ENCODE measurements around the gene TCTN3. TPM values are rescaled to one million over a fixed set of nuclear protein-coding genes. Genes with fewer than 3 reads are reported as not detected.

The TCTN3 gene
- total and polyA plus RNA-seq, 2 of the 13 experiments (the other 11 are each of a cell fraction or from before 2014, with no cell fraction given), result 53.3 to 60.0 TPM

DNA sequence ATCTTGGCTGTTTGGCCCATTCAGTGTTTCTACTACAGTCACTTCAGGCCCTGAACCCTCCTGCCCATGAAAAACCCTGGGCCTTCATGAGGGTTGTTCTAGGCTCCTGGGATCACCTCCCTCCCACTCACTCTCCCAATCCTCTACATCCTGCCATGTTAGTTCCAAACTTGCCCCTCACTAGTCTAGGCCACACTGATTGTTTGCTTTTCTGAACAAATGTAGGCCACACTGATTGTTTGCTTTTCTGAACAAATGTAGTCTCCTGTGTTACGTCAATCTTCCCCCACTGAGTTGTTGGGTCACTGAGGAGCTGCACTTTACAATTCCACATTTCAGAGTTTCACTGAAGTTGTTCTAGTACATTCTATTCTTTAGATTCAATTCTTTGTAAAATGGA is 31.9 kb downstream of the TCTN3 start (continued):
- TF ChIP-seq, protein P1, sequence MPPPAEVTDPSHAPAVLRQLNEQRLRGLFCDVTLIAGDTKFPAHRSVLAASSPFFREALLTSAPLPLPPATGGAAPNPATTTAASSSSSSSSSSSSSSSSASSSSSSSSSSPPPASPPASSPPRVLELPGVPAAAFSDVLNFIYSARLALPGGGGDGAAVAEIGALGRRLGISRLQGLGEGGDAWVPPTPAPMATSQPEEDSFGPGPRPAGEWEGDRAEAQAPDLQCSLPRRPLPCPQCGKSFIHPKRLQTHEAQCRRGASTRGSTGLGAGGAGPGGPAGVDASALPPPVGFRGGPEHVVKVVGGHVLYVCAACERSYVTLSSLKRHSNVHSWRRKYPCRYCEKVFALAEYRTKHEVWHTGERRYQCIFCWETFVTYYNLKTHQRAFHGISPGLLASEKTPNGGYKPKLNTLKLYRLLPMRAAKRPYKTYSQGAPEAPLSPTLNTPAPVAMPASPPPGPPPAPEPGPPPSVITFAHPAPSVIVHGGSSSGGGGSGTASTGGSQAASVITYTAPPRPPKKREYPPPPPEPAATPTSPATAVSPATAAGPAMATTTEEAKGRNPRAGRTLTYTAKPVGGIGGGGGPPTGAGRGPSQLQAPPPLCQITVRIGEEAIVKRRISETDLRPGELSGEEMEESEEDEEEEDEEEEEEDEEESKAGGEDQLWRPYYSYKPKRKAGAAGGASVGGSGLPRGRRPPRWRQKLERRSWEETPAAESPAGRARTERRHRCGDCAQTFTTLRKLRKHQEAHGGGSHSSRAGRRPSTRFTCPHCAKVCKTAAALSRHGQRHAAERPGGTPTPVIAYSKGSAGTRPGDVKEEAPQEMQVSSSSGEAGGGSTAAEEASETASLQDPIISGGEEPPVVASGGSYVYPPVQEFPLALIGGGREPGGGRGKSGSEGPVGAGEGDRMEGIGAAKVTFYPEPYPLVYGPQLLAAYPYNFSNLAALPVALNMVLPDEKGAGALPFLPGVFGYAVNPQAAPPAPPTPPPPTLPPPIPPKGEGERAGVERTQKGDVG (CRISPR knock-in tag; IDR thresholded peaks at IDR 0.05; ENCODE audit: borderline replicate concordance), result no peak
- TF ChIP-seq PHF8 (CRISPR knock-in tag; IDR thresholded peaks at IDR 0.05) (0 out of 2 replicates have a peak, but pooled peaks have one; percentile 41), ZNF572 (CRISPR knock-in tag; IDR thresholded peaks at IDR 0.05) (no peak), ZC3H13 (CRISPR knock-in tag; IDR thresholded peaks at IDR 0.05) (no peak), ZNF850 (CRISPR knock-in tag; conservative IDR thresholded peaks at IDR 0.05) (no peak), ZKSCAN8 (CRISPR knock-in tag; IDR thresholded peaks at IDR 0.05; ENCODE audit: borderline replicate concordance) (peak; percentile 35; the same call in 1 of the 2 replicates), ERF (CRISPR knock-in tag; IDR thresholded peaks at IDR 0.05) (no peak), ATM (IDR thresholded peaks at IDR 0.05; ENCODE audit: borderline replicate concordance) (no peak), CREM (IDR thresholded peaks at IDR 0.05) (peak; percentile 34; the same call in 1 of the 2 replicates), CREM (CRISPR knock-in tag; IDR thresholded peaks at IDR 0.05) (no peak), ZNF747 (CRISPR knock-in tag; IDR thresholded peaks at IDR 0.05; ENCODE audit: borderline replicate concordance) (no peak)
- TF ChIP-seq, protein P2, sequence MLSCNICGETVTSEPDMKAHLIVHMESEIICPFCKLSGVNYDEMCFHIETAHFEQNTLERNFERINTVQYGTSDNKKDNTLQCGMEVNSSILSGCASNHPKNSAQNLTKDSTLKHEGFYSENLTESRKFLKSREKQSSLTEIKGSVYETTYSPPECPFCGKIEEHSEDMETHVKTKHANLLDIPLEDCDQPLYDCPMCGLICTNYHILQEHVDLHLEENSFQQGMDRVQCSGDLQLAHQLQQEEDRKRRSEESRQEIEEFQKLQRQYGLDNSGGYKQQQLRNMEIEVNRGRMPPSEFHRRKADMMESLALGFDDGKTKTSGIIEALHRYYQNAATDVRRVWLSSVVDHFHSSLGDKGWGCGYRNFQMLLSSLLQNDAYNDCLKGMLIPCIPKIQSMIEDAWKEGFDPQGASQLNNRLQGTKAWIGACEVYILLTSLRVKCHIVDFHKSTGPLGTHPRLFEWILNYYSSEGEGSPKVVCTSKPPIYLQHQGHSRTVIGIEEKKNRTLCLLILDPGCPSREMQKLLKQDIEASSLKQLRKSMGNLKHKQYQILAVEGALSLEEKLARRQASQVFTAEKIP (CRISPR knock-in tag; IDR thresholded peaks at IDR 0.05; ENCODE audit: borderline replicate concordance), result no peak
- TF ChIP-seq, protein P3, sequence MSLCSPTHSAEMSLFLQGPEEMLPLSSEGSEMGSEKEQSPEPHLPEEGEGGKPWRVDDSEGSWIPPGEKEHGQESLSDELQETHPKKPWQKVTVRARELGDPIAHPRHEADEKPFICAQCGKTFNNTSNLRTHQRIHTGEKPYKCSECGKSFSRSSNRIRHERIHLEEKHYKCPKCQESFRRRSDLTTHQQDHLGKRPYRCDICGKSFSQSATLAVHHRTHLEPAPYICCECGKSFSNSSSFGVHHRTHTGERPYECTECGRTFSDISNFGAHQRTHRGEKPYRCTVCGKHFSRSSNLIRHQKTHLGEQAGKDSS (CRISPR knock-in tag; IDR thresholded peaks at IDR 0.05; ENCODE audit: borderline replicate concordance, low read depth), result peak; percentile 50; the same call in 1 of the 2 replicates
- TF ChIP-seq, protein P4, sequence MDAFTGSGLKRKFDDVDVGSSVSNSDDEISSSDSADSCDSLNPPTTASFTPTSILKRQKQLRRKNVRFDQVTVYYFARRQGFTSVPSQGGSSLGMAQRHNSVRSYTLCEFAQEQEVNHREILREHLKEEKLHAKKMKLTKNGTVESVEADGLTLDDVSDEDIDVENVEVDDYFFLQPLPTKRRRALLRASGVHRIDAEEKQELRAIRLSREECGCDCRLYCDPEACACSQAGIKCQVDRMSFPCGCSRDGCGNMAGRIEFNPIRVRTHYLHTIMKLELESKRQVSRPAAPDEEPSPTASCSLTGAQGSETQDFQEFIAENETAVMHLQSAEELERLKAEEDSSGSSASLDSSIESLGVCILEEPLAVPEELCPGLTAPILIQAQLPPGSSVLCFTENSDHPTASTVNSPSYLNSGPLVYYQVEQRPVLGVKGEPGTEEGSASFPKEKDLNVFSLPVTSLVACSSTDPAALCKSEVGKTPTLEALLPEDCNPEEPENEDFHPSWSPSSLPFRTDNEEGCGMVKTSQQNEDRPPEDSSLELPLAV (CRISPR knock-in tag; conservative IDR thresholded peaks at IDR 0.05; ENCODE audit: low read depth), result no peak
- TF ChIP-seq, protein P5, sequence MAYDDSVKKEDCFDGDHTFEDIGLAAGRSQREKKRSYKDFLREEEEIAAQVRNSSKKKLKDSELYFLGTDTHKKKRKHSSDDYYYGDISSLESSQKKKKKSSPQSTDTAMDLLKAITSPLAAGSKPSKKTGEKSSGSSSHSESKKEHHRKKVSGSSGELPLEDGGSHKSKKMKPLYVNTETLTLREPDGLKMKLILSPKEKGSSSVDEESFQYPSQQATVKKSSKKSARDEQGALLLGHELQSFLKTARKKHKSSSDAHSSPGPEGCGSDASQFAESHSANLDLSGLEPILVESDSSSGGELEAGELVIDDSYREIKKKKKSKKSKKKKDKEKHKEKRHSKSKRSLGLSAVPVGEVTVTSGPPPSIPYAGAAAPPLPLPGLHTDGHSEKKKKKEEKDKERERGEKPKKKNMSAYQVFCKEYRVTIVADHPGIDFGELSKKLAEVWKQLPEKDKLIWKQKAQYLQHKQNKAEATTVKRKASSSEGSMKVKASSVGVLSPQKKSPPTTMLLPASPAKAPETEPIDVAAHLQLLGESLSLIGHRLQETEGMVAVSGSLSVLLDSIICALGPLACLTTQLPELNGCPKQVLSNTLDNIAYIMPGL (CRISPR knock-in tag; IDR thresholded peaks at IDR 0.05; ENCODE audit: borderline replicate concordance in 1 of 2, low read depth in 1 of 2), result 0 out of 4 replicates have a peak, but pooled peaks of 1 of the 2 experiments have one; percentile 29
- TF ChIP-seq, protein P6, sequence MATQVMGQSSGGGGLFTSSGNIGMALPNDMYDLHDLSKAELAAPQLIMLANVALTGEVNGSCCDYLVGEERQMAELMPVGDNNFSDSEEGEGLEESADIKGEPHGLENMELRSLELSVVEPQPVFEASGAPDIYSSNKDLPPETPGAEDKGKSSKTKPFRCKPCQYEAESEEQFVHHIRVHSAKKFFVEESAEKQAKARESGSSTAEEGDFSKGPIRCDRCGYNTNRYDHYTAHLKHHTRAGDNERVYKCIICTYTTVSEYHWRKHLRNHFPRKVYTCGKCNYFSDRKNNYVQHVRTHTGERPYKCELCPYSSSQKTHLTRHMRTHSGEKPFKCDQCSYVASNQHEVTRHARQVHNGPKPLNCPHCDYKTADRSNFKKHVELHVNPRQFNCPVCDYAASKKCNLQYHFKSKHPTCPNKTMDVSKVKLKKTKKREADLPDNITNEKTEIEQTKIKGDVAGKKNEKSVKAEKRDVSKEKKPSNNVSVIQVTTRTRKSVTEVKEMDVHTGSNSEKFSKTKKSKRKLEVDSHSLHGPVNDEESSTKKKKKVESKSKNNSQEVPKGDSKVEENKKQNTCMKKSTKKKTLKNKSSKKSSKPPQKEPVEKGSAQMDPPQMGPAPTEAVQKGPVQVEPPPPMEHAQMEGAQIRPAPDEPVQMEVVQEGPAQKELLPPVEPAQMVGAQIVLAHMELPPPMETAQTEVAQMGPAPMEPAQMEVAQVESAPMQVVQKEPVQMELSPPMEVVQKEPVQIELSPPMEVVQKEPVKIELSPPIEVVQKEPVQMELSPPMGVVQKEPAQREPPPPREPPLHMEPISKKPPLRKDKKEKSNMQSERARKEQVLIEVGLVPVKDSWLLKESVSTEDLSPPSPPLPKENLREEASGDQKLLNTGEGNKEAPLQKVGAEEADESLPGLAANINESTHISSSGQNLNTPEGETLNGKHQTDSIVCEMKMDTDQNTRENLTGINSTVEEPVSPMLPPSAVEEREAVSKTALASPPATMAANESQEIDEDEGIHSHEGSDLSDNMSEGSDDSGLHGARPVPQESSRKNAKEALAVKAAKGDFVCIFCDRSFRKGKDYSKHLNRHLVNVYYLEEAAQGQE (IDR thresholded peaks at IDR 0.05; ENCODE audit: borderline replicate concordance in 1 of 2, low read depth in 1 of 2, low read length in 2 of 2), result no peak

Data from HepG2 (cell line).